HG03432 (cell line): Measurements from ENCODE around the gene C5AR2.
"Not testable (repeated sequence)": the region's sequence is repeated elsewhere in the genome, so short reads cannot be mapped to it uniquely, and the experiment has no call there.

Experiments used
- ATAC-seq: cut with Tn5 transposase; IDR thresholded peaks from one replicate; pipeline ENCODE4 v1.9.1; 2021; ENCODE audit warnings: mild to moderate bottlenecking, moderate library complexity; ENCODE audit not compliant: unreplicated experiment

Gene C5AR2

GRCh38 chr19:47323409-47323808, 8.6 kb upstream of the C5AR2 start:
- ATAC-seq, result no peak

DNA sequence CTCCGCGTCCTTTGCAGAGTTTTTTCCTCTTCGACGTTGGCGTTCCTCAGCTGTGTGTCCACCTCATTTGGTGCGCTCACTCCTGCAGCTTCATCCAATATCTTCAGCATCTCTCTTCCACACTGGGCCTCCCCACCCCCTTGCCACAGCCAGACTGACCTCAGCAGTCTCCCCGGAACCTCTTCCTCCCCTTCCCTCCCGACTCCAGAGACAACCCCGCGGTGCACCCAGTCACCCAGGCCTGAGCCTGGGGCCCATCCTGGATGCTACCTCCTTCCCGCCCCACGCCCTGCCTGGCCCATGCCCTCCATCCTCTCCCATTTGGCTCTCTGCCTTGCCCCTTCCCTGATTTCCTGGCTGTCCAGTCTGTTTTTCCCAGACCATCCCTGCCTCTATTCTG, 8.1 kb upstream of the C5AR2 start:
- ATAC-seq, result no peak

- ATAC-seq, result no peak
Observed at GRCh38 chr19:47324502-47324901, 7.5 kb upstream of the C5AR2 start.

DNA sequence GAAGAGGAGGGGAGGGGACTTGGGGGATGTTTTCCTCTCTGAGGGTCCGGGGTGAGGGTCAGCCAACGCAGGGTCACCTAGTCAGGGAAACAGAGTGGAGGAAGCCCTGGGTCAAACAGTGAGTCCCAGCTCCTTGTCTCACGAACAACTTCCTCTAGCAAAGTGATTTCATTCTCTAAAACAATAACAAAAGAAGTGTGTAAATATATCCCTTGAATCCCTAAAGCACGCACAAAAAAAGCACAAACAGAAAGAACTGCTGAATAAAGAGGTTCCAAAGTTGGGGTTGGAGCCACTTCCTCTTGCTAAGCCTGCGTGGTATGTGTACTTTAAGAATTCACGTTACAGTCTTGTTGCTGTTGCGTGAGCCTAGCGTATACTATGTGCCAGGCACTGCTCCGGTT, 1.5 kb upstream of the C5AR2 start:
- ATAC-seq, result no peak

DNA sequence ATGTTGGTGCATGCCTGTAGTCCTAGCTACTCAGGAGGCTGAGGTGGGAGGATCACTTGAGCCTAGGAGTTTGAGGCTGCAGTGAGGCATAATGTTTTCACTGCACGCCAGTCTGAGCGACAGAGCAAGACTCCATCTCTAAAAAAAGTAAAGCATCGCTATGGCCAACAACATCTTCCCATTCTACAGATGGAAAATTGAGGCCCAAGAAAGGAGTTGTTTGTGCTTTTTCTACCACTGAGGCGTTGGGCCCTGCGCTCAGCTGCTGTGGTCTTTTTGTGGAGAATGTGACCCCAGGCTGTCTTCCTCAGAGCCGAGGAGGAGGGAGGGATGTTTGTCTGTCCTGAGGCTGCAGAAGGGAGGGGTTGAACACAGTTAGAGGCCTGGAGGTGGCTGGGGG, 485 bp upstream of the C5AR2 start:
- ATAC-seq, result no peak

- ATAC-seq, result not testable (repeated sequence)
Observed at GRCh38 chr19:47336765-47337718, 5.1 kb downstream of the C5AR2 start.

GRCh38 chr19:47339196-47339880, 7.4 kb downstream of the C5AR2 start:
- ATAC-seq, result no peak

- ATAC-seq, result no peak
Observed at GRCh38 chr19:47340477-47341208, 8.7 kb downstream of the C5AR2 start.

DNA sequence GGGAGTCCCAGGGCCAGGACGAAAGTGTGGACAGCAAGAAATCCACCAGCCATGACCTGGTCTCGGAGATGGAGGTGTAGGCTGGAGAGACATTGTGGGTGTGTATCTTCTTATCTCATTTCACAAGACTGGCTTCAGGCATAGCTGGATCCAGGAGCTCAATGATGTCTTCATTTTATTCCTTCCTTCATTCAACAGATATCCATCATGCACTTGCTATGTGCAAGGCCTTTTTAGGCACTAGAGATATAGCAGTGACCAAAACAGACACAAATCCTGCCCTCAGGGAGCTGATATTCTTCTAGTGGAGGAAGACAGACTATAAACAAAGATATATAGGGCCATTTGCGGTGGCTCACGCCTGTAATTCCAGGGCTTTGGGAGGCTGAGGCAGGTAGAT, 9.8 kb downstream of the C5AR2 start:
- no peak for ATAC-seq

DNA sequence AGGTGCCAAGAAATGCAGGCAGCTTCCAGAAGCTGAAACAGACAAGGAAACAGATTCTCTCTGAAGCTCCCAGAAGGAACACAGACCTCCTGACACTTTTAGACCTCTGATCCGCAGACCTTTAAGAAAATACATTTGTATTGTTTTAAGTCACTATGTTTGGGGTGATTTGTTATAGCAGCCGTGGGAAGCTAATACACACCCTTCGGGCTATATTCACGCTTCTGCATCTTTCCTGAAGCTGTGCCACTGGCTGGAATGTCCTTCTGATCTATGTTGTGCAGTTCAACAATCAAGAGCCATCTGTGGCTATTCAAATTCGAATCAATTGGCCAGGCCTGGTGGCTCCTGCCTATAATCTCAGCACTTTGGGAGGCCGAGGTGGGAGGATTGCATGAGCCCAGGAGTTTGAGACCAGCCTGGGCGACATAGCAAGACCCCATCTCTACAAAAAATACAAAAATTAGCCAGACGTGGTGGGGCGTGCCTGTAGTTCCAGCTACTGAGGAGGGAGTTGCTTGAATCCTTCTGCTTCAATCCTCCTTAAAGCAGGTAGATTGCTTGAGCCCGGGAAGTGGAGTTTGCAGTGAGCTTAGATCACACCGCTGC, 11.3 kb downstream of the C5AR2 start:
- no peak for ATAC-seq

- ATAC-seq, result no peak
Observed at GRCh38 chr19:47344425-47344824, 12.4 kb downstream of the C5AR2 start.

DNA sequence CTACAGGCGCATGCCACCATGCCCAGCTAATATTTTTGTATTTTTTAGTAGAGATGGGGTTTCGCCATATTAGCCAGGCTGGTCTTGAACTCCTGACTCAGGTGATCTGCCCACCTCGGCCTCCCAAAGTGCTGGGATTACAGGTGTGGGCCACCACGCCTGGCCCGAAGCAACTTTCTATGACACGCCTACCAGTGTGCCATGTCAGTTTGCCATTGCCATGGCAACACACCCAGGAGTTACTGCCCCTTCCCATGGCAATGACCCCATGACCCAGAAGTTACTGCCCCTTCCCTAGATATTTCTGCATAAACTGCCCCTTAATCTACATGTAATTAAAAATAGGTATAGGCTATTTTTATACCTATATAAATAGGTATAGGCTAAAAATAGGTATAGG, 14.0 kb downstream of the C5AR2 start:
- not testable (repeated sequence) for ATAC-seq

DNA sequence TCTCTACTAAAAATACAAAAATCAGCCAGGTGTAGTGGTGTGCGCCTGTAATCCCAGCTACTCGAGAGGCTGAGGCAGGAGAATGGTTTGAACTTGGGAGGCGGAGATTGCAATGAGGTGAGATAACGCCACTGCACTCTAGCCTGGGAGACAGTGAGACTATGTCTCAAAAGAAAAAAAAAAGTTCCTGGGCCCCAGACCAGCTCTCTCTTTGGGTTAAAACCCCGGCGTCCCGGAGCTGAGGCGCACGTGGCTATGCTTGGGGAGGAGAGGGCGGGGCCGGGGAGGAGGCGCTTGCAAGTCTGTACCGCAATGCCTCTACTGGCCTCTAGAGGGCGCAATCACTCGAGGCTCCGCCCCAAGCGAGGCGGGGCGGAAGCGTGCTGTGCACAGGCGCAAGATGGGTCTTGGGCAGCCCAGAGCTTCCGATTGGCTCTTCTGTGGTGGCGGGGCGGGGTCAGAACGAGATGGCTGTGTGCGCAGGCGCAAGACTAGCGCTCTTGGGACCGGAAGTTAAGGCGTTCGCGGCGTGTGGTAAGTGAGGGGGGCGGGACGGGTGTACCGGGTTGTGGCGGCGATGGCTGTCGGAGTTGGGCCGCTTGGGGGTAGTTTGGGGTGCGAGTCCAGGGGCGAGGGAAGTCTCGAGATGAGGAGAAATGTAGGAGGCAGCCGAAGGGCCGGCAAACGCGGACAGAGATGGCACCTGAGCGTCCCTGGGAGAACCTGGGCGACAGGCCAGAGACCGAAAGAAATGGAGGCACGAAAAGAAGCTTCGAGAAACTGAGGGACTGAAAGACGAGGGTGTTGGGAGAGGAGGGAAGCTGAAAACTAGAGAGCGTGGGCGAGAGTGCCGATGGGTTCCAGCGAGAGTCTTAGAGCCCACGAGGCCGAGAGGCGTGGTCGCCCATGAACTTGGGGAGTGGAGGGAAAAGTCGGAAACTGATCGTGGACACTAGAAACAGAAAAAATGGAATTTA, 17.1 kb downstream of the C5AR2 start, which contains the start of gene DHX34:
Gene DHX34, plus strand, starts transcription at position 497 of the 977 bp plus-strand sequence. CDS start 3,716 bp downstream, outside the sequence.
- peak; percentile 92 for ATAC-seq

DNA sequence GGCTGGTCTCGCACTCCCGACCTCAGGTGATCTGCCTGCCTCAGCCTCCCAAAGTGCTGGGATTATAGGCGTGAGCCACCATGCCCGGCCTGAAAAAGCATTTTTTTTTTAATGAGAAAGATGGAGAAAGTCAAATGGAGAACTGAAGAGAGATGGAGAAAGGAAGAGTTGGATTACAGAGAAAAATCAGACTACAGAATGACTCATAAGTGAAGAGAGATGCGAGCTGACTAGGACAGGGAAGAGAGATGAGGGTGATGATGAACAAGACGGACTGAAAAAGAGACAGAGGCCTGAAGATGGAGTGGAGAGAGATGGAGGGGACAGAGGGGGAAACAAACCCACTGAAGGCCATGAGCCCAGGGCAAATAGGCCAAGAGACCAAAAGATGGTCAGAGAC, 18.7 kb downstream of the C5AR2 start:
- ATAC-seq, result no peak

GRCh38 chr19:47351548-47351947, 19.6 kb downstream of the C5AR2 start:
- ATAC-seq, result no peak

DNA sequence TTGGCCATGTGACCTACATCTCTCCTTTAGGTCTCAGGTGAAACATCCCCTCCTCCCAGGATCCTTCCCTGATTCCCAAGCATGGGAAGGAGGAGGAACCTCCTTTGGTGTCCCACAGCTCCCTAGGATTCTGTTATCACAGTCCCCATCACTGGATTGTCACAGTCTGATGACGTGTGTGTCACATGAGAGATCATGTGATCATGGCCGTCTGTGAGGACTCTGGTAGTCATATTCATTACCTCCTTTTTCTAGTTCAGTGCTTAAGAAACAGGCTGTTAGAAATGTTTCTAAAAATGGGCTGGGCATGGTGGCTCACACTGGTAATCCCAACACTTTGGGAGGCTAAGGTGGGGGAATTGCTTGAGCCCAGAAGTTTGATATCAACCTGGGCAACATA, 20.1 kb downstream of the C5AR2 start:
- ATAC-seq, result no peak

GRCh38 chr19:47353307-47353712, 21.3 kb downstream of the C5AR2 start:
- ATAC-seq, result no peak

- no peak for ATAC-seq
Observed at GRCh38 chr19:47356900-47357299, 24.9 kb downstream of the C5AR2 start.

GRCh38 chr19:47357788-47358680, 26.1 kb downstream of the C5AR2 start:
- no peak for ATAC-seq
